K562 (cell line): Measurements from ENCODE around the gene RHOC. TPM values are rescaled to one million over a fixed set of nuclear protein-coding genes. Genes with fewer than 3 reads are reported as not detected.
A peak's percentile ranks its signal among the peaks of the same experiment; 100 is the strongest.

Experiments used
- ARID3B ChIP-seq: fragments of 250-450 bp; sonication (Bioruptor Pico); IDR thresholded peaks from 2 replicates; pipeline ENCODE4 v1.4.0; 2020; ENCODE audit warnings: borderline replicate concordance
- BMI1 ChIP-seq: fragments of 150-350 bp; IDR thresholded peaks from 2 replicates; pipeline ENCODE4 v1.6.1; 2014; ENCODE audit warnings: low read length
- BRF2 ChIP-seq: IDR thresholded peaks from 3 replicates; pipeline ENCODE4 v1.6.1; 2011; ENCODE audit warnings: borderline replicate concordance, mild to moderate bottlenecking; ENCODE audit not compliant: insufficient read length, insufficient read depth
- CXXC5 ChIP-seq: fragments of 250-450 bp; sonication (Bioruptor Pico); IDR thresholded peaks from 2 replicates; pipeline ENCODE4 v1.8.0; 2022; ENCODE audit warnings: inconsistent platforms, mild to moderate bottlenecking, moderate library complexity
- DLX4 ChIP-seq: fragments of 250-450 bp; sonication (Bioruptor Pico); IDR thresholded peaks from 2 replicates; pipeline ENCODE4 v1.6.1; 2021; ENCODE audit warnings: mild to moderate bottlenecking
- GATAD2A ChIP-seq: fragments of 450-650 bp; IDR thresholded peaks from 2 replicates; pipeline ENCODE4 v1.6.1; 2017
- HDAC1 ChIP-seq, 2 experiments: fragments of 450-650 bp; IDR thresholded peaks; 2 replicates each; pipeline ENCODE4 v1.6.1; 2016 to 2017; ENCODE audit warnings: inconsistent platforms in 1 of 2, mild to moderate bottlenecking in 1 of 2, moderate library complexity in 1 of 2
- HDAC8 ChIP-seq: fragments of 450-650 bp; IDR thresholded peaks from 2 replicates; pipeline ENCODE4 v1.6.1; 2016; ENCODE audit warnings: mild to moderate bottlenecking, missing genetic modification characterization, moderate library complexity, missing compliant biosample characterization
- HIVEP1 ChIP-seq: fragments of 250-450 bp; sonication (Bioruptor Pico); IDR thresholded peaks from 2 replicates; pipeline ENCODE4 v1.4.0; 2020; ENCODE audit warnings: mild to moderate bottlenecking
- HNRNPL ChIP-seq: fragments of 200-400 bp; formaldehyde crosslinking; IDR thresholded peaks from 2 replicates; pipeline ENCODE4 v1.6.1; 2017; ENCODE audit warnings: low read depth, mild to moderate bottlenecking, low read length
- KLF13 ChIP-seq: fragments of 450-650 bp; IDR thresholded peaks from 2 replicates; pipeline ENCODE4 v1.6.1; 2016; ENCODE audit warnings: missing genetic modification characterization, low read depth, mild to moderate bottlenecking, missing compliant biosample characterization, moderate library complexity, borderline replicate concordance
- MEF2D ChIP-seq: conservative IDR thresholded peaks from 2 replicates; pipeline ENCODE4 v1.6.1; 2016; ENCODE audit warnings: low read depth, missing genetic modification characterization, missing compliant biosample characterization
- SAFB ChIP-seq: fragments of 200-400 bp; formaldehyde crosslinking; IDR thresholded peaks from 2 replicates; pipeline ENCODE4 v1.6.1; 2017; ENCODE audit warnings: low read depth, low read length, borderline replicate concordance
- TCF3 ChIP-seq: sonication (generic); formaldehyde crosslinking; IDR thresholded peaks from 2 replicates; pipeline ENCODE4 v1.4.0; 2020; ENCODE audit warnings: mild to moderate bottlenecking, missing genetic modification reagents
- TCF7L2 ChIP-seq: fragments of 150-350 bp; IDR thresholded peaks from 2 replicates; pipeline ENCODE4 v1.6.1; 2016; ENCODE audit warnings: low read depth, mild to moderate bottlenecking, low read length, moderate library complexity
- TEAD4 ChIP-seq, 2 experiments: sonication (generic) in 1 of 2; formaldehyde crosslinking in 1 of 2; IDR thresholded peaks; 2 replicates each; pipeline versions ENCODE4 v1.6.1 to v1.8.0; 2012 to 2022; ENCODE audit warnings: borderline replicate concordance in 1 of 2, inconsistent platforms in 1 of 2, low read length in 1 of 2, mild to moderate bottlenecking in 1 of 2, missing genetic modification reagents in 1 of 2
- ZBED1 ChIP-seq: IDR thresholded peaks from 2 replicates; pipeline ENCODE4 v1.6.1; 2014
- ZBTB7A ChIP-seq: IDR thresholded peaks from 2 replicates; pipeline ENCODE4 v1.6.1; 2011; ENCODE audit warnings: low read depth, mild to moderate bottlenecking, low read length, moderate library complexity, borderline replicate concordance; ENCODE audit not compliant: control insufficient read depth
- ZBTB8A ChIP-seq: fragments of 450-650 bp; IDR thresholded peaks from 2 replicates; pipeline ENCODE4 v1.6.1; 2018; ENCODE audit warnings: mild to moderate bottlenecking, moderate library complexity; ENCODE audit not compliant: partially characterized antibody
- ZNF444 ChIP-seq: fragments of 250-450 bp; sonication (Bioruptor Pico); IDR thresholded peaks from 2 replicates; pipeline ENCODE4 v1.4.0; 2020; ENCODE audit warnings: mild to moderate bottlenecking, moderate library complexity
- ZNF507 ChIP-seq: conservative IDR thresholded peaks from 2 replicates; pipeline ENCODE4 v1.6.1; 2017; ENCODE audit warnings: missing genetic modification characterization, missing compliant biosample characterization
- ZNF707 ChIP-seq: fragments of 250-450 bp; sonication (Bioruptor Pico); conservative IDR thresholded peaks from 2 replicates; pipeline ENCODE4 v1.8.0; 2022; ENCODE audit warnings: inconsistent platforms, mild to moderate bottlenecking, moderate library complexity
- ZNF780A ChIP-seq: fragments of 250-450 bp; sonication (Bioruptor Pico); IDR thresholded peaks from 2 replicates; pipeline ENCODE4 v1.5.0; 2021; ENCODE audit warnings: mild to moderate bottlenecking
- polyA plus RNA-seq, 8 experiments: library from polyadenylated mRNA; depleted of rRNA in 4 of 8; stranded (reverse) in 5 of 8; unstranded in 3 of 8; fragments of >200 nt; fragmentation: Nextera tagmentation in 2 of 8; fragmentation: Illumina TruSeq in 1 of 8; extraction: Ambion mirVana in 2 of 8; extraction: Trizol in 1 of 8; gene quantifications; 2 replicates each; pipeline versions ENCODE4 v1.2.1 to v1.2.3, GENCODE V29; 2011 to 2014; ENCODE audit warnings: inconsistent platforms in 1 of 8, missing spikeins in 1 of 8
- total RNA-seq, 7 experiments: library from RNA; depleted of rRNA in 6 of 7; stranded (reverse); fragments of >200 nt in 6 of 7; fragmentation: Illumina TruSeq in 2 of 7; extraction: Trizol in 2 of 7; gene quantifications; 2 replicates each; pipeline versions ENCODE4 v1.2.1 to v1.2.3, GENCODE V29; 2011 to 2021; ENCODE audit warnings: low replicate concordance in 1 of 7
- TF ChIP-seq, protein P1 (sequence below): fragments of 450-650 bp; IDR thresholded peaks from 2 replicates; pipeline ENCODE4 v1.6.1; 2017; ENCODE audit warnings: mild to moderate bottlenecking, moderate library complexity
- TF ChIP-seq, protein P2 (sequence below), 2 experiments: fragments of 450-650 bp in 1 of 2; sonication (generic) in 1 of 2; formaldehyde crosslinking in 1 of 2; IDR thresholded peaks in 1 of 2; conservative IDR thresholded peaks in 1 of 2; 2 replicates each; pipeline versions ENCODE4 v1.6.1 to v1.8.1; 2016 to 2023; ENCODE audit warnings: mild to moderate bottlenecking in 2 of 2, moderate library complexity in 2 of 2, inconsistent platforms in 1 of 2, missing genetic modification reagents in 1 of 2

Gene RHOC
- total and polyA plus RNA-seq, 9 of the 15 experiments (the other 6 are each of a cell fraction or from before 2014, with no cell fraction given) = 35.2 to 364 (median 204) TPM

GRCh38 chr1:112708489-112708888, 1.6 kb upstream of the RHOC start (continued):
- no peak for TF ChIP-seq ARID3B
- TF ChIP-seq TEAD4 (IDR thresholded peaks at IDR 0.05; ENCODE audit: low read length) = peak; percentile 32; the same call in 1 of the 2 replicates
- TF ChIP-seq TEAD4 (CRISPR knock-in tag; IDR thresholded peaks at IDR 0.05; ENCODE audit: borderline replicate concordance) = no peak
- TF ChIP-seq BMI1 = no peak
- TF ChIP-seq ZNF707 (CRISPR knock-in tag) = no peak
- TF ChIP-seq, protein P1, sequence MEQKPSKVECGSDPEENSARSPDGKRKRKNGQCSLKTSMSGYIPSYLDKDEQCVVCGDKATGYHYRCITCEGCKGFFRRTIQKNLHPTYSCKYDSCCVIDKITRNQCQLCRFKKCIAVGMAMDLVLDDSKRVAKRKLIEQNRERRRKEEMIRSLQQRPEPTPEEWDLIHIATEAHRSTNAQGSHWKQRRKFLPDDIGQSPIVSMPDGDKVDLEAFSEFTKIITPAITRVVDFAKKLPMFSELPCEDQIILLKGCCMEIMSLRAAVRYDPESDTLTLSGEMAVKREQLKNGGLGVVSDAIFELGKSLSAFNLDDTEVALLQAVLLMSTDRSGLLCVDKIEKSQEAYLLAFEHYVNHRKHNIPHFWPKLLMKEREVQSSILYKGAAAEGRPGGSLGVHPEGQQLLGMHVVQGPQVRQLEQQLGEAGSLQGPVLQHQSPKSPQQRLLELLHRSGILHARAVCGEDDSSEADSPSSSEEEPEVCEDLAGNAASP = no peak
- no peak for TF ChIP-seq HNRNPL
- TF ChIP-seq, protein P2, sequence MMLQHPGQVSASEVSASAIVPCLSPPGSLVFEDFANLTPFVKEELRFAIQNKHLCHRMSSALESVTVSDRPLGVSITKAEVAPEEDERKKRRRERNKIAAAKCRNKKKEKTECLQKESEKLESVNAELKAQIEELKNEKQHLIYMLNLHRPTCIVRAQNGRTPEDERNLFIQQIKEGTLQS (IDR thresholded peaks at IDR 0.05) = no peak
- TF ChIP-seq, protein P2 (CRISPR knock-in tag; conservative IDR thresholded peaks at IDR 0.05) = no peak
- TF ChIP-seq CXXC5 (CRISPR knock-in tag) = no peak
- TF ChIP-seq ZNF444 (CRISPR knock-in tag) = no peak
- TF ChIP-seq ZBED1 = no peak
- peak; percentile 57 for TF ChIP-seq TCF3 (CRISPR knock-in tag)
- TF ChIP-seq ZBTB8A = no peak
- TF ChIP-seq MEF2D (tag) = no peak
- TF ChIP-seq BRF2 = peak; percentile 37
- TF ChIP-seq DLX4 = no peak
- TF ChIP-seq KLF13 = no peak
- no peak for TF ChIP-seq HDAC8
- no peak for TF ChIP-seq ZNF507
- no peak for TF ChIP-seq HDAC1 (IDR thresholded peaks at IDR 0.05)
- TF ChIP-seq ZNF780A (CRISPR knock-in tag) = no peak
- no peak for TF ChIP-seq TCF7L2
- TF ChIP-seq ZBTB7A = no peak
- TF ChIP-seq HIVEP1 = no peak
- no peak for TF ChIP-seq SAFB
- no peak for TF ChIP-seq GATAD2A
